Stimulated activated CD4-positive, alpha-beta T cell treated with anti-CD3 and anti-CD28 coated beads, Interleukin-1b, Interleukin-23, amount 100 ng/mL, for 4 hours (primary cell): Measurements from ENCODE around the gene FBXL12.
"Not testable (repeated sequence)": the region's sequence is repeated elsewhere in the genome, so short reads cannot be mapped to it uniquely, and the experiment has no call there.

Source experiments
- DNase-seq, 2 donors: peaks; one replicate each; pipeline ENCODE4 v3.0.0-alpha.2; 2020; ENCODE audit warnings: low read depth in 2 of 2

The FBXL12 gene

DNA sequence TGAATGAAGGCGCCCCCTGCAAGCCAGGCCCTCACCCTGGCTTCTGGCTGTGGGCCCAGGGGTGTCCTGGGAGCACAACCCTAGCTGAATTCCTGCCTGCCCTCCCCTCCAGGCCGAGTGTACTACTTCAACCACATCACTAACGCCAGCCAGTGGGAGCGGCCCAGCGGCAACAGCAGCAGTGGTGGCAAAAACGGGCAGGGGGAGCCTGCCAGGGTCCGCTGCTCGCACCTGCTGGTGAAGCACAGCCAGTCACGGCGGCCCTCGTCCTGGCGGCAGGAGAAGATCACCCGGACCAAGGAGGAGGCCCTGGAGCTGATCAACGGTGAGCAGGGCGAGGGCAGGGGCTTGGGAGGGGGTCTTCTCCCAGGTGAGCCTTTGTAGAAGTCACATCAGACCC, 19.4 kb upstream of the FBXL12 start:
- no peak for DNase-seq

DNA sequence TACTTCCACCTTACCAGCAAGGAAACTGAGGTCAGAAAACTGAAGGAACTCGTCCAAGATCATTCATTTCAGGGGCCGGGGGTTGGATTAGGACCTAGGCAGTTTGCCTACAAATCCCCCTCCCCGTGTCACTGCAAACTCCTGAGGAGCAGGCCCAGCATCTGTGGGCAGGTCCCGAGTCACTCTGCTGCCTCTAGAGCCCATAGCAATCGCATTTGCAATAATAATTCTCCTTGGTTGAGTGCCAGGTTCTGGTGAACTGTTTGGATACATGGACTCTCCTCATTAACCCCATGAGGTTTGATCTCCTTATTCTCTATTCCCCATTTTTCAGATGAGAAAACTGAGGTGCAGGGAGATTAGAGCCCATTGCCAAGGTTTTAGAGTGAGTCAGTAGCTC, 17.1 kb upstream of the FBXL12 start:
- DNase-seq = no peak

DNA sequence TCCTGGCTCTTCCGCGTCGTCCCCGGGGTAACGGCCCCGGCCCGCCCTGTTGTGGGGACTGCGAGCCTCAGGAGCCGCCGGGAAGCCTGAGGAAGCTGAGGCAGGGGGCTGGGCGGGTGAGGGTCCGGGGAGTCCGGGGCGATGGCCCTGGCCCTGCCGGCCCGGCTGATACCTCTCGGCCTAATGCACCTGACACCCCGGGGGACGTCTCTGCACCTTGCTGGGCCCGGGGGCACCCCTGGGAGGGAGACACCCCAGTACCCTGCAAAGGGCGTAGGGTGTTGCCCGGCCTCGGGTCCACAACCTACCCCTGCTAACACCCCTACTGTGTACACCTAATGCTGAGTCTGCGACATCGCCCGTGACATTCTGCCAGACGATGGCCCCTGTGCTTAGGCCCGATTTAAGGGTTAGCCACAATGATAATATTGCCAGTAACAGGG, 16.6 kb upstream of the FBXL12 start:
- DNase-seq = no peak

DNA sequence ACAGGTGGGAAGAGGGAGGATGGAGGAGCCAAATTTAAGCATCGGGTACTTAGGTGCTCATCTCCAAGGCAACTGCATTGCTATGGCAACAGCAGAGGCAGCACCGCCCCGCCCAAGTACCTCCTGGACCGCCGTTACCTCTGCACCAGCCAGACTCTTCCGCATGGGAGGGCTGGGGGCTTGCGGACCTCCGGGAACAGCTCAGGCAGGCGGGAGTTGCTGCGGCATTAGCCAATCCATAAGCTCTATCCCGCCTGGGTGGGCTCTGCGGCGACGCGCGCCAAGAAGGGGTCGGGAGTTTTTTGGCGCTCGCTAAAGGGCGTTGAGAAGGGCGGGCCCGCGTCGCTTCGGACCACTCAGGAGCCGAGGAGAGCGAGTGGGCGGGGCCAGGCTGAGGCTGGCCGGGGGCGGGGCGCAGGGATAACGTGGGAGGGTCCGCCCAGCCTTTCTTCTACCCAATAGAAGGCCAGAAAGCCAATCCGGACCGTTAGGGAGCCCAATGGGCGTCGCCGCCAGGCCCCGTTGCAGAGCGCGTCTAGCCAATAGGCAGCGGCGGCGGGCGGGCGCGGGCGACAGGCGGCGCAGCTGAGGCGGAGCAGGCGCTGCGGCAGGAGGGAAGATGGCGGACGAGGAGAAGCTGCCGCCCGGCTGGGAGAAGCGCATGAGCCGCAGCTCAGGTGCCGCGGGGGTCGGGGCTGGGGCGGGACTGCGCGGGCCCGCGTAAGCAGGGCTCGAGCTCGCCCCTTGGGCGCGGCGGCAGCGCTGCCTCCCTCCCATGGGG, 16.0 kb upstream of the FBXL12 start, which contains the start of gene PIN1:
PIN1 (plus strand) TSS at position 593 of the 781 bp plus-strand sequence; CDS start at position 620, 27 bp downstream.
- DNase-seq = peak; percentile 99

DNA sequence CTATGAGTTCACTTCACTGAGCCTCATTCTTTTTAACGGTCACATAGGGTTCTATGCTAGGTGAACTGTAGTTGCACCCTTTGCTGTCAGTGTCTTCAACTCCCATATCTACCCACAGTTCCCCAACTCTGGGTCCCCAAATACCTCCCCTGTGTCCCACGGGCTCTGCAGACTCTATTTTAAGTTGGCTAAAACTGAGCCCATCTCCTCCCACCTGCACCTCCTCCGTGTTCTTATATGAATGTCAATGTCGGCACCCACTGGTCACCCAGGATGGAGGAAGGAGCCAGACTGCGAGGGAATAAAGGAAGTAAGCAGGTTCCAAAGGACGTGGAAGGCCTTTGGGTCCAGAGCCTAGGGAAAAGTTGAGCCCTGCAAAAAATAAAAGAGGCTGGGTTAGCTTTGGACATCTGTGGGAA, 15.4 kb upstream of the FBXL12 start:
- no peak for DNase-seq

DNA sequence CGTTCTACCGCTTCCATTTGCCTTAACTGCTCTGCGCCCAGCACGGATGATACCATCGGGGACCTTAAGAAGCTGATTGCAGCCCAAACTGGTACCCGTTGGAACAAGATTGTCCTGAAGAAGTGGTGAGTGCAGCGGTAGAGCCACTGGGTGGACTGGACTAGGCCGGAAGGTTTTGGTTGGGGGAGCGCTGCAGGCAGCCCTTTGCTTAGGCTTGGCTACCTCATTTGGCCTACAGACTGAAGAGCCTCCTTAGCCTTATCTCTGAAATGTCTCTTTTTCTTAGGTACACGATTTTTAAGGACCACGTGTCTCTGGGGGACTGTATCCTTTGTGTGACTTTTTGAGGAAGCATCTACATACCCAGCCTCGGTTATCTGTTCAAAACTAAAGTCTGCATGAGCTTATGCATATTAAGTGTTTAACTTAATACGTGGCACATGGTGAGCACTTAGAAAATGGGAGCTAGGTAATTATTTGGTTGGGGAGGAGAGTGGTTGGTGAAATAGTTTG, 9.7 kb upstream of the FBXL12 start:
- no peak for DNase-seq

DNA sequence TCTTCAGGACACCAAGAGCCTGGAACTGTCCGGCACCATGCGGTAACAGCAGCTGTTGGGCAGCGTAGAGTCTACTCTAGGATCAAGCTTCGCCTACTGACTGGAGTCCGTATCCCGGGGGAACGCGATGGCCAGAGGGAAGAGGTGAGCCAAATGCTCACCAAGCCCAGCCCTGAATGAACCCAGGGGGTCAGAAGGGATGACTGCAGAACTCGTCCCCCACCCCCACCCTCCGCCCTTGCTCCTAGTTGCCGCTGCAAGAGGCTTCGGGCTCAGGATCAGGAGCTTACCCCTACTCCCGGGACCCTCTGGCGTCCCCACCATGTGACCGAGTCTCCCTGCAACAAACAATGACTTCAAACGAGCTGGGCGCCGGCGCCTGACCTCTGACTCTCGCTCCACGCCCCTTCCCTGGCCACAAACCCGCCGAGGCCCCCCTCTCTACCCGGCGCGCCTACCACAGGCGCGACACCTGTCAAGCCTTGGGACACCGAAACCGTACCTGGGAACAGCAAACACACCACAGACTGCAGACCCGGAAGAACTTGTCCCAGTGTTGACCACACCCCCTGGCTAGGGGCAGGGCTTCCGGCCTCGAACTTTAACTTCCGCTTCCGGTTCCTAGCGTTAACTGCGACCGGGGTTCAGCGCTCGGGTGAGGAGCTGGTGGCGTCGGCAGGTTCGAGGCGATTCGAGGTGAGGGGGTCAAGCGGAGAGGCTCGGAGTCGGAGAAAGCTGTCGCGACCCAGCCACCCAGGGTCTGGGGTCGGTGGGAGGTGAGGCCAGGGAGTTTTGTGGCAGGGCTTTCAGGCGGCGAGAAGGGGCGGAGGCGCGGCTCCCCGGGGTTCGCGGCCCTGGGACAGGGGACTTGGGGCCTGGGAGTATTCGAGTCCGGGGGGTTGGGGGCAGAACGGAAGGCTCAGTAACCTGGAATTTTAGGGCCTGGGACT, 8.7 kb upstream of the FBXL12 start, which contains the start of gene UBL5:
UBL5 (plus strand) TSS at position 630 of the 950 bp plus-strand sequence. CDS start 420 bp downstream, outside the sequence.
- DNase-seq = peak; percentile 79

DNA sequence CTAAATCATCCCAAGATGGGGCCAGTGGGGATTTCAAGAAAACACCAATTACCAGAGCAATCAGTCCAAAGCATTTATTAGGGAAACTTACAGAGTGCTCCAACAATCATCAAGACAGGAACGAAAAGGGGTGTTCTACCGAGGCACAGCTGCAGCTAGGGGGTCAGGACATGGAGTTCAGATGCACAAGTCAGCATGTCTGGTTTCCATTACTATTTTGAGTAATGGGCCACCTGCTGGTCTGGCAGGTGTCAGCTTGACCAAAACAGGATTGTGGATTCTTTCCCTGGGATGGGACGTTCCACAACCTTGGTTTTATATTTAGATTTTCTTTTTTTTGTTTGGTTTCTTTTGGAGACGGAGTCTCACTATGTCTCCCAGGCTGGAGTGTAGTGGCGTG, 4.9 kb upstream of the FBXL12 start:
- DNase-seq = no peak

DNA sequence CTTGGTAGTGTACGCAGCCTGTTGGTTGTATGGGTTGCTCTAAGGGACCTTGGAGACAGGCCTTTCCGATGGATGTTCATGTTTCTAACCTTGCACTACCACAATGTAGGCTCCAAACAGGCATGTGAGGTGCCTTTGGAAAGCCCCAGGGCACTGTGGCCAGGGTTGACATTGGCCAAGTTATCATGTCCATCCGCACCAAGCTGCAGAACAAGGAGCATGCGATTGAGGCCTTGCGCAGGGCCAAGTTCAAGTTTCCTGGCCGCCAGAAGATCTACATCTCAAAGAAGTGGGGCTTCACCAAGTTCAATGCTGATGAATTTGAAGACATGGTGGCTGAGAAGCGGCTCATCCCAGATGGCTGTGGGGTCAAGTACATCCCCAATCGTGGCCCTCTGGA, 1.2 kb upstream of the FBXL12 start:
- not testable (repeated sequence) for DNase-seq

DNA sequence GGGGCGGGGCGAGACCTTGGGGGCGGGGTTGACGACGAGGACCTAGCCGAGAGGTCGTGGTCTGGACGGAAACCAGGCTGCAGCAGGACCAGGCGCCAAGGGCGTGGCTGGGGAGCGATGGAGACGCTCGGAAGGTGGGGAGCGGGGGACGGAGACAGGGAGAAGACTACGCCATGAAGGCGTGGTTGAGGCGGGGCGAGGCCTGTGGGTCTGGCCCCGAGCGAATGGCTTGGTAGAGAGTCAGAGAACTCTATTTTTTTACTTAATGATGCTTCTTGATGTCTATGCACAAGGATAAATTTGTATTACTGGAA, 674 bp upstream of the FBXL12 start:
- no peak for DNase-seq

DNA sequence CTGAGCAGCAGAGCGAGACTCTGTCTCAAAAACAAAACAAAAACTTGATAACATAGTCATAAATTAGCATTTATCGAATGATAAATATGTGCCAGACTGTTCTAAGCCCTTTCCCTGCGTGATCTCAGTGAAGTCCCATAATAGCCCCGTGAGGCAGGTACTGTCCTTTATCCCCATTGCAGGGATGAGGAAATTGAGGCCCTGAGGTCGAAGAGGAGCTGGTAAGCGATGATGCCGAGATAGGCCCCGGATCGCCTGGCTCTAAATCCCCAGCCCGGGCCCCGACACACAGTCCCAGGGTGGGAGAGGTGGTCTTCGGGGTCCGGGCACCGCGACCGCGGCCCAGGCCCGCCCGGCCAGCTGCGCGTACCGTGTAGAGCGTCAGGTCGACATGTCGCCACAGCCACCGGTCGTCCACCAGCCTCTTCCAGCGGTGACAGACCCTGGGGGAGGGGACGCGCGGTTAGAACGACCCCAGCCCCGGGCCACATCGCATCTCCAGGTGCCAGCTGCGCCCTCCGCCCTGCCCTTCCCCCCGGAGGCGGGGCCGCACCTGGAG, 625 bp downstream of the FBXL12 start:
- no peak for DNase-seq

DNA sequence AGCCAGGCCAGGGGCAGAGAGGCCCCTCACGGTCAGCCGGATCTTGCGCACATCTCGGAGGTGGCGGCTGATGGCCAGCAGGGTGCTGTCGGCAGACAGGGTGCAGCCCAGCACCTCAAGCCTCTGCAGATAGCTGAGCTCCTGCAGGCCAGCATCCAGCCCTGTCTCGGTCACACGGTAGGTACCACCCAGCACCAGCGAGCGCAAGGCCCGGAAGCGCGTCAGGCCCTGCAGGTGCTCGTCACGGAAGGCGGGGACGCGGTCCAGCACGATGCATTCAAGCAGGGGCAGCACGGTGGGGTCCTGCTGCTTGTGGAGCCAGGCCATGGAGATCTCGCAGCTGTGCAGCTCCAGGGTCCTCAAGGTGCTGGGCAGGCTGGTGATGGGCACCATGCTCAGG, 7.7 kb downstream of the FBXL12 start:
- DNase-seq = no peak

DNA sequence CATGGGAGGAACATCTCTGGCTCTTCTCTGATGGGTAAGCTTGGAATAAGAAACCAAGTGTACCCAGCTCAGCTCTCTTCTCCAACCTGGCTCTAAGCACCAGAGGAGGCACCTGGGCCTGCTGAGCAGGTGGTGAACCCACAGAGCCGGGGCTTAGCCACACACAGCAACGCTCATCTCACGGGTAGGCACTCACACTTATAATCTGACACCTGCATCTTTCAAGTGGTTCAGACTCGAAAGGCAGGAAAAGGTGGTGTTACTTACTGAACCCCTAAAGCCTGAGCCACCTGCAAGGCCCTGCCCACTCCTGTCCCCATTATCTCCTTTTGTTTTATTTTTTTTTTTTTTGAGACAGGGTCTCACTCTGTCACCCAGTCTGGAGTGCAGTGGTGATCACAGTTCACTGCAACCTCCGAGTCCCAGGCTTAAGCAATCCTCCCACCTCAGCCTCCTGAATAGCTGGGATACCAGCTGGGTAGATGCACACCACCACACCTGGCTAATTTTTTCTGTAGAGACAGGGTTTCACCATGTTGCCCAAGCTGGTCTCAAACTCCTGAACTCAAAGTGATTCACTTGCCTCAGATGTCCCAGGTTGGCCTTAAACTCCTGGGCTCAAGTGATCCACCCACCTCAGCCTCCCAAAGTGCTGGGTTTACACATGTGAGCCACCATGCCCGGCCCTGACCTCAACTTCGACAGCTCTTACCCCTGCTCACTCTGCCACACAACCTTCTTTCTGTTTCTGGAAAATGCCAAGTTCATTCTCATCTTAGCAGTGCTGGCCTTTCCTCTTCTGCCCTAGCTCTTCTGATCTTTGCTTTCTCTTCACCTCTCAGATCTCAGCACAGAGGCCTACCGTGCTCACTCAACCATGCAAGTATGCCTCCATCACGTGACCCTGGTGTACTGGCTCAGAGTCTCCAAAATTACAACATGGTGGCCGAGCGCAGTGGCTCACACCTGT, 9.7 kb downstream of the FBXL12 start:
- DNase-seq = no peak

DNA sequence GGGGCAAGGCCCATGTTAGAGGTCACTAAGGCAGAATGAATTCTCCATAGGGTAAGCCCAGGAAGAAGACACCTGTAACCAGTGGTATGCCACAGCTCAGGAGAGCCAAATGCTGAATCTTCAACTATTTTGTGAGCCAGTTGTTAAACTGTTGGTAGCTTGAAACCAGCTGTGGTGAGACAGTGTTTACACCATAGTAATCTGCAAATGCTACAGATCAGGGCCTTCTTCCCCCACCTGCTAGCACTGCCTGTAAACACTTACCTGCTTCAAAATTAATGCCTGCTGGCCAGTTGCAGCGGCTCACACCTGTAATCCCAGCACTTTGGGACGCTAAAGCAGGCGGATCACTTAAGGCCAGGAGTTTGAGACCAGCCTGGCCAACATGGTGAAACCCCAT, 12.1 kb downstream of the FBXL12 start:
- no peak for DNase-seq

DNA sequence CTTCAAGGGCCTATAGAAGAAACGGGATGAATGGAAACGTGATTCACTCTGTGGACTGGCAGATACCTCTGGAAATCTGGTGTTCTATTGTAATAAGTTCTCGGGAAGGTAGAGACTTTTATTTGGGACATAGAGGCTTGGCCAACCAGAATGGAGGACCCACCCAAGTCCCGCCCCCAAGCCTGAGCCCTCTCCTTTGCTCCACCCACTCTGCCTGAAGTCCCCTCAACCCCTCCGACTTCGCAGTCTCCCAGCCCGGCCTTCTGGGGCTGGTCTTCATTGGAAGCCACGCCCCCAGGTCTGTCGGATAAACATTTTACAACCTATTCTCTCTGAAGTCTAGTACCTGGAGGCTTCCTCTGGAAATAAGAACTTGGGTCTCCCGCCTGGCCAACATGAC, 16.9 kb downstream of the FBXL12 start:
- DNase-seq = no peak

DNA sequence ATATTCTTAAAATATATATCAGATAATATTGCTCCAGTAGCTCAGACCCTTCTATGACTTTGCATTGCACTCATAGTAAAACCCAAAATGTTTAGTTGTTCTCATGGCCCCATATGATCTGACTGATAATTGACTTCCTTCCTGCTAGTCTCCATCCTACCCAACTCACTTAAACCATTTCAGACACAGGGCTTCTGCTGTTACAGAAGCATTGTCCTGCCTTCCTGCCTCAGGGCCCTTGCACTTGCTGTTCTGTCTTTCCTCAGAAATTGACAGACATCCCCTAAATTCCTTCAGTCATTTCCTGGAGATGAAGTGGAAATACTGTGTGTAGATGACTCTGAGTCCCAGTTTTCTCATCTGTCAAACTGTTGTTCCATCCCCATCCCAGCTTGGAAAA, 19.7 kb downstream of the FBXL12 start:
- DNase-seq = no peak

DNA sequence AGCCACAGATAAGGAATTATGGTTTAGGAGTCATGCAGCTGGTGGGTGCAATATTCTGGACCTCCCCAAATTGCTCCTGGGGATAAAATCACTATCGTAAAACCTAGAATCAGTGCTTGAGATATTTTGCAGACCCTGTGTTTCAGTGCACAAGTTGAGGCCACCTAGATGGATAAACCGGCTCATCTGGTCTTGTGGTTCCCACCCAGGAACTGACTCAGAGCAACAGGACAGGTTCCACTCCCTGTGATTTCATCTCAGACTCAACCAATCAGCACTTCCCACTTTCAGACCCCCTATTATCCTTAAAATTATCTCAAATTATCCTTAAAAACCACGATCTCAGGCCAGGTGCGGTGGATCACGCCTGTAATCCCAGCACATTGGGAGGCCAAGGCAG, 21.0 kb downstream of the FBXL12 start:
- DNase-seq = no peak

DNA sequence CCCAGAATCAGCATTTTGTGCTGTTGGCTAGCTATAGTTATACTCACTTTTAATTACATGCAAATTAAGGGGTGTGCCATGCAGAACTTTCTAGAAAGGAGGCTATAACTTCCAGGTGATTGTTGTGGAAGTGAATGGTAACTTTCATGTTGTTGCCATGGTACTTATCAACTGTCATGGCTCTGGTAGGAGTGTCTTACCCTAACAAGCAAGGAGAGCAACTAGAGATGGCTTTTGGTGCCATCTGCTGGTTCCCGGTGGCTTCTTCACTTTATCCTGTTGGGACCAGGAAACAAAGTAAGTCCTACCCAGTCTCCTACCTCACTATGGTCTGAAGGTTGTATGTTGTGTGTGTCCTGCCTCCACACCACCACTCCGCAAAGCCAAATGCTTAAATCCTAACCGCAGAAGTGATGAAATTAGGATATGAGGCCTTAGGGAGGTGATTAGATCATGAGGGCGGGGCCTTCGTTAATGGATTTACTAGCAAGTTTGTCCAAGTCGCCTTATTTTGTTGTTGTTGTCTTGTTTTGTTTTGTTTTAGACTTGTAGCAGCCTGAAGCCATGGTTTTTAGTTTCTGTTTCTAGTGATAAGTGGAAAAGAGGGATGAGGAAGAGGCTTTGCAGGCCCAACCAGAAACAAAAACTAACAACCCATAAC, 22.6 kb downstream of the FBXL12 start:
- peak; percentile 64 to 69 for DNase-seq

DNA sequence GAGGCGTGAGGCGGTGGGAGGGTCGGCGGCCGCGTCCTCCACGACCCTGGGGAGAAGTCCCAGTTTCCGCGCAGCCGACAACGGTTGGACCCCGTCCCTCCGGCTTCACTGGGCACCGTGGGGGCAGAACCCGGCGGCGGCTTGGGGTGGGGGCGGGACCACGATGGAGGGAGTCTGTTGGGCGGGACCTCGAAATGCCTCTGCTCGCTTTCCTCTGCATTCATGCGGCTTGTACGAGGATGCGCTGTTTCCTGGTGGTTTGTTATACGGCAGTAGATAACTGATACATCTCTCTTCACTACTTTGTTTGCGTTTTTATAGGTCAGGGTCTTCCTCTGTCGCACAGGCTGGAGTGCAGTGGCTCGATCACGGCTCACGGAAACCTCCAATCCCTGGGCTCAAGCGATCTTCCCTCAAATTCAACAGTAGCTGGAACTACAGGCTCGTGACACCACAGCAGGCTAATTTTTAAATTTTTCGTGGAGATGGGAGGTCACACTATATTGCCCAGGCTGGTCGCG, 25.7 kb downstream of the FBXL12 start:
- DNase-seq = peak; percentile 51 to 55
